NCI-H82 (cell line): ENCODE measurements around the gene CIAO3.
"Not testable (repeated sequence)": the region's sequence is repeated elsewhere in the genome, so short reads cannot be mapped to it uniquely, and the experiment has no call there.

Experiments
- DNase-seq: peaks from one replicate; lab custom pipeline; 2025; lab: John Stamatoyannopoulos, UW

Gene CIAO3

DNA sequence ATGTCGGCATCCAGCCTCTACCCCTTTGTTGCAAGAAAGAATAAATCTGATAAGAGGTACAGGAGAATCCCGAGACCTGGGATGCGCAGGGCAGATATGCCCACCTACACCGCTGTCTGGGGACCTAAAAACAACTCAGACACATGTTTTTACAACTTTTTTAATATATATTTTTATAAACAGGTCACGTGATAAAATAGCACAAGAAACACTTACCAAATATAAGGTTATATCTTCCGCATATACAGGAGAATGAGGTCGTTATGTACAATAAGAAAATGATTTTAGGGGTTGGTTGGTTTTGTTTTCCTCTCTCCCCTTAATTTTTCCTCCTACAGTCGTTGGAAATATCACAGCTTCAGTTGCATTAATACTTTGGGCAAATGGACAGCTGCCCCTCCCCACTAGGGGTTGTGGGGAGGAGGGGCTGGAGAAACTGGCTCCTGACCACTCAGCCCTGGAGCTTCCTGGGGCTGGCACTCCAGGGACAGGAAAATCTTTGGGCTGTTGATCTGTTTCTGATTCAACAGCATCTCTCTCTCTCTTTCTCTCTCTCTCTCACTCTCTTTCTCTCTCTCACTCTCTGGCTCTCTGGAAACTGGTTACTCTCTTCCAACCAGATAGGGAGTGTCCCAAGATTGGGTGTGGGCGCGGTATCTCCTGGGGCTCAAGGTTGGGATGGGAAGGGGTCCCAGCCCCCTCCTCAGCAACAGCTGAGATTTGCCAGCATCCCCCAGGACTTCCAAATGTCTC lies 48.3 kb downstream of the CIAO3 start:
- no peak for DNase-seq

DNA sequence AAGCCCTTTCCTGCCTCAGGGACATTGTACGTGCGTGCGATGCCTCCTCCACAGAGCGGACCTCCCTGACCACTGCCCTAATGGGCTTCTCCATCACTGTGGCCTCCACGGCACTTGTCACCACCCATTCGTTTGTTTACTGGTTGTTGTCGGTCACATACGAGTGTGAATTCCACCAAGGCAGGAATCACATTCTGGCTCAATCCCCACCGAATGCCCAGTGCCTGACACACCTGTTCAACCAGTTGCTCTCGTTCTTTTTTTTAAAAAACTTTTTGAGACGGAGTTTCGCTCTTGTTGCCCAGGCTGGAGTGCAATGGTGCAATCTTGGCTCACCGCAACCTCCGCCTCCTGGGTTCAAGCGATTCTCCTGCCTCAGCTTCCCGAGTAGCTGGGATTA lies 49.6 kb downstream of the CIAO3 start:
- not testable (repeated sequence) for DNase-seq

DNA sequence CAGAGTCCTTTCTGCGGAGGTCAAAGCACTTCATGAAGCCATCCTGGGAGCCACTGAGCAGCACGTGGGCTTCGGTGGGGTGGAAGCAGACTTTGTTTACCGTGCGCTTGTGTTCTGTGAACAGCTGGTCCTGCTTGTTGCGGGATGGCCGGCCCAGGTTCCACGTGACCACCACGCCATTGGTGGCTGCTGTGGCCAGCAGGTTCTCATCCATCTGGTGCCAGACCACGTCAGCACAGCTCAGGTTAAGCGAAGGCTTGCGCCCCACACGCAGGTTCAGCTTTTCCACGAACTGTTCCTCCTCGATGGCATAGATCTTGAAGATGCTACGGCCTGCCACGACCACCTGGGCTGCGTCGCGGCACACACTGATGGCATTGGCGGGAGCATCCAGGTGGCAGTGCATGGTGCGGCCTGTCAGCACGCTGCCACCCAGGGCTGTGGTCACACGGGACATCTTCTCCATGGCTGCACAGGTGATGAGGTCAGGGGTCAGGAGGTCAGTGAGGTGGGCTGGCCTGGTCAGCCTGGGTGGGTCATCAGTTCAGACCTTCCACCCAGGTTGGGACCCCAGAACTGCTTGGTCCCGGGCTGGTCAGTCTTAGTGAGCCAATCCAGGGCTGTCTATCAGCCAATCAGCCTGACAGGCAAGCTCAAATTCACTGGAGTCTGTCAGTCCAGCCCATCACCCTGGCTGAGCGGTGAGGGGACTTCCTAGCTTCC lies 51.5 kb downstream of the CIAO3 start:
- DNase-seq = no peak

DNA sequence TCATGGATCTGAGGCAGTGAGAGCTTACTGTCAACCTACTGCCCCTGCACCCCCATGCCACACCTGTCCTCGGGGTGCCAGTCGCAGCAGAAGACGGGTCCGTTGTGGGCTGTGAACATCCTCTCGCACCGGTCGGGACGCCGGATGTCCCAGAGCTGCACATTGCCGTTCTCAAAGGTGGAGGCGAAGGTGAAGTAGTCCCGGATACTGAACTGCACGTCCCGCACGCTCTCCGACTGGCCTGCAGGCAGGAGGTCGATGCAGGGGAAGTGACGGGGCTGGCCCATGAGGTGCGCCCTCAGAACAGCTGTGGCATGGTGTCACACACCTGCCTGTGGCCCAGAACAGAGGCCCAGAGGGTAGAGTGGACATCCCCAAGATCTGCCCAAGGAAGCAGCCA lies 53.3 kb downstream of the CIAO3 start:
- DNase-seq = no peak

DNA sequence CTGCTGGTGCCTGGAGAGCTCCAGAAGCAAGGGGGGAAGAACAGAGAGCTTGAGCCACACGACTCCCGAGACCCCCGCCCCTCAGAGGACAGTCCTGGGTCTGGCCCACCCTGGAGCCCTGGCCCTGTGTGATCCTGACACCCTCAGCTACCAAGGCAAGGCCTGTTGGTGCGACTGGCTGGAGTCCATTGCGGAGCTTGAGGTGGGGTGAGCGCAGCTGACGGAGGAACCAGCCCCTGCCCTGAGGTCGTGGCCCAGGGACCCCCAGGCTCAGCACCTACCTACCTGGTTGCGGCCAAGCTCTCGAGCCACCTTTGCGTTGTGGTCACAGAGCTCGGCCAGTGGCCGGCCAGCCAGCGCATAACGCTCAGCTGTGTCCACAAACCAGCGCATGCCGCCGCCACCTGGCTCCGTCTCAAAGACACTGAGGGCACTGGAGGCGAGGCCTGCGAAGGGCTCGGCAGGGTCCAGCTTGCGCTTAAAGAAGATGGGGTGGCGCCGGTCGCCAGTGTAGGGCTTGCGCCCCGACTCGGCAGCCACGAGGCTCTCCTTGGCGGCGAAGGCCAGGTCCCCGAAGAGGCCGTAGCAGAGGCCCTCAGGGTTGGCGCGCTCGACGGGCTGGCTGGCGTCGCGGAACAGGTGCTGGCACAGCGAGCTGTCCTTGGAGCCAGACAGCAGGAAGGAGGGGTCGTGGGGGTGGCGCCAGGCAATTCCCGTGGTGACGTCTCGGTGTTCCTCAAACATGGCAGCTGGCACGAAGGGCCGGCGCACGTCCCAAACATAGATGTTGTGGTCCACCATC lies 54.1 kb downstream of the CIAO3 start:
- DNase-seq = no peak

DNA sequence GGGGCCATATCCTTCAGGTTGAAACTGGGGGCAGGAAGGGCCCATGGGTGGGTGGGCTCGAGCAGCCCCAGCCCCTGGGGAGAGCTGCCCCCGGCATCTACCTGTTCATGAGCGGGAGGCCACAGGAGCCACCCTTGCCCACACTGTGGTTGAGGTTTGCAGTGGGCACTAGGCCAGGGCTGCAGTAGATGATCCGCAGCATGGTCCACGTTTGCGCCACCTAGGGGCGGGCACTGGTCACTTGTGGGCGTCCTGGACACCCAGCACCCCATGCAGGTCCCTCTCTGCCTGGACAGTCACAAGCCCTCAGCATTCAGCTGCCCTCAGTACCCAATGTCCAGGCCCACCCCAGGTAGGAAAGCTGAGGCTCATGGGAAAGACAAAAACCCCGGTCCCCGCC lies 54.8 kb downstream of the CIAO3 start:
- DNase-seq = peak; percentile 66

DNA sequence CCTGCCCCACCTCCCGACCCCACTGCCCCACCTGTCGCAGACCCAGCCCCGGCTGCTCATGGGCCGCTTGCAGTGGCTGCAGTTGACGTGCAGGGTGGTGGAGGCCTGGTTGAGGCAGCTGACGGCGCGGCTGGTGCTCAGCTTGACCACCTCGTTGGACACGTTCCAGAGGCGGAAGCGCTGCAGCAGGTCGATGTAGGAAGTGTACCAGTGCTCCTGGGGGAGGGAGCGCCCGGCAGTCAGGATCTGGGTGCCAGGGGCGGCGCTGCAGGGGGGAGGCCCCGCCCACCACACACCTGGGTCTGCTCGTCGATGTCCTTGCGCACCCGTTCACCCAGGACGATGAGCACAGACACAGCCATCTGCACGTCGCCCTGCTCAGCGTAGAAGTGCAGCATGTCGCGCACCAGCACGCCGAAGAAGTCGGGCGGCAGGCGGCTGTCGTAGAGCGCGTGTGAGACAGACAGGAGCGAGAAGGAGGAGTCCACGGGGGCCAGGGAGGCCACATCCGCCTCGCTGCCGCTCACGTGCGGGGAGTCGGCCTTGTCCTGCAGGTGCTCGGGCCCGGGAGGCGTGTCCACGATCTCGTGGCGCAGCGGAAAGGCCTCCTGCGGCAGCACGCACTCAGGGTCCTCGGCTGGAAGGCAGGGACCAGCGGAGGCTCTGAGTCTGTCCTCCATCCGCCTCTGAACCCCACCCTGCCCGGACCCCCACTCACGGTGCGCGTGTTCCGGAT lies 55.7 kb downstream of the CIAO3 start:
- DNase-seq = no peak

DNA sequence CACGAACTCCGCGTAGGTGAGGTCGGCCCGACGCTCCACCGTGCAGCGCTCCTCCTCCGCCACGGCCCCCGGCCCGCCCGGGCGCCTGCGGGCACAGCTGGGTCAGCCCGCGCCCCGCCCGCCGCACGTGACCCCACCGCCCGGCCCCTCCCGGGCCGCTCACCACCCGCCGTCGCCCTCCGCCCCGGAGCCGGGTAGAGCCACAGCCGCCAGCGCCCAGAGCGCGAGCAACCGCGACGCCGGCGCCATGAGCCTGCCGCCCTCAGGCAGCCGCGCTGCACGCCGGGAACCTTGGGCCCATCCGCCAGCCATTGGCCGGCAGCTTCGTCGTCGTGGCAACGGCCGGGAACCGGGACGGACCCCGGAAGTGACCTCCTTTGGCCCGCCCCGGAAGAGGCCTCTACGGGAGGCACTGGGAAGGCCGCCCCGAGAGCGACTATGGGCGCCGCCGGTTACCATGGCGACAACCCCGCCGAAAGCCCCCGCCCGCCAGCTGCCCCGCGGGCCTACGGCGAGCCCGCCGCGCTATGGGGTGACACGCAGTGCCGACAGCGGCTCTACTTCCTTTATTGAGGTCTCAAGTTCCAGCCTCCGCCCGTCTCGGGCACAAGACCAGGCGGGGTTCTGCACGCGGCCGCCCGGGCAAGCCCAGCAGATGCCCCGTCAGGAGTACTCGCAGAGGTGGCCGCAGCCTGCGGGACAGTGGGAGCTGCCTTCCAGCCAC lies 56.6 kb downstream of the CIAO3 start, which contains the start of gene JMJD8:
TSS of gene JMJD8 (minus strand) at position 264 of the 724 bp plus-strand sequence. CDS start at position 249, 15 bp downstream.
- DNase-seq = peak; percentile 98

DNA sequence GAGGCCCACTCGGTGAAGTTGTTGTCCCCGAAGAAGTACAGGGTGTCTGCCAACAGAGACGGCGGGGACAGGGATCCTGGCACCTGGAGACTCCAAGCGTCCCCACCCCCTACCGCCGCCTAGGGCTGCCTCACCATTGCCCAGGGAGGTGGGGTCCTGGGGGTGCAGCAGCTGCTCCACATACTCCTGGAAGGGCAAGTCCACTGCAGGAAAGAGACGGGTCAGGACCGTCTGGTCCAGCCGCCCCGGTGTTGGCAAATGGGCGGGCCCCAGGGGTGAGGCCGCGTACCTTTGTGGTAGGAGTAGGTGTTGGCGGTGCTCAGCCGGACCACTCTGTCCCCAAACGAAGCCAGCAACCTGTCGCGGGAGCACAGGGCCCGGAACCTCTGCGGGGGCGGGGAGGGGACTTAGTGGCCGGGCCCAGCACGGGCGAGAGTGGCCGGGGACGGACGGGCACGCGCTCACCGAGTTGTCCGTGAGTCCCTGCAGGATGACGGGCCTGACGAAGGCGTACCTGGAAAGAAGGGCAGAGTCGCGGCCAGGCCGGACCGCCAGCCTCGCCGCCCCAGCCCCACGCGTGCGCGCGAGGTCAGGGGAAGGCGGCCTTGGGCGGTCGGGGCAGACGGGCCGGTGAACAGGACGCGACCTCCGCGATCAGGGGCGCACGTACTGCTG lies 57.3 kb downstream of the CIAO3 start:
- peak; percentile 56 for DNase-seq

DNA sequence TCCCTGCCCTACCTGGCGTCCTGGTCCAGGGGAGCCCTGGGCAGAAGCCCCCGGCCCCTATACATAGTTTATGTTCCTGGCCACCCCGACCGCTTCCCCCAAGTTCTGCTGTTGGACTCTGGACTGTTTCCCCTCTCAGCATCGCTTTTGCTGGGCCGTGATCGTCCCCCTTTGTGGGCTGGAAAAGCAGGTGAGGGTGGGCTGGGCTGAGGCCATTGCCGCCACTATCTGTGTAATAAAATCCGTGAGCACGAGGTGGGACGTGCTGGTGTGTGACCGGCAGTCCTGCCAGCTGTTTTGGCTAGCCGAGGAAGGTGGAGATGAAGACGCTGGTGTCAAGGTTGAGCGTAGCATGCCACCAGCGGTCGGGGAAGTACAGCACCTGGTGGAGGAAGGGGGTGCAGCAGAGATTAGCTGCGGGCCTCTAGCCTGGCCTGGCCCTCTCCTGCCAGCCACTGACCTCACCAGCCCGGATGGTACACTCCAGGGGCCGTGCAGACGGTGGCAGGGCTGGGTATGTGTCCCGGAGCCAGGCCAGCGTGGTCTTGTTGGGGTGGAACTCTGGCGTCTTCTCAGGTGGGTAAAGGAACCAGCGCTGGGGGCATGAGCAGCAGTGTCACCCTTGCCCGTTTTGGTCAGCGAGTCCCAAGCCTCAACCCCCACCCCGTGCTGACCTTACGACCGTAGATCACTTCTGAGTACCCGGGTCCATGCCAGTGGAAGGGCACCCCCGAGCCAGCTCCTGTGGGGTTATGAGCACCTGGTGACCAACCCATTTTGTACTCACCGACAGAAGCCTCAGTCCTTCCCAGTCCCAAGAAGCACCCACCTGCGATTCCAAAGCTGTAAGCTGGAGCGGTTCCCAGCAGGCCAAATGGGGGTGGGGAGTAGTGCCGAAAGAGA lies 58.1 kb downstream of the CIAO3 start:
- DNase-seq = no peak

DNA sequence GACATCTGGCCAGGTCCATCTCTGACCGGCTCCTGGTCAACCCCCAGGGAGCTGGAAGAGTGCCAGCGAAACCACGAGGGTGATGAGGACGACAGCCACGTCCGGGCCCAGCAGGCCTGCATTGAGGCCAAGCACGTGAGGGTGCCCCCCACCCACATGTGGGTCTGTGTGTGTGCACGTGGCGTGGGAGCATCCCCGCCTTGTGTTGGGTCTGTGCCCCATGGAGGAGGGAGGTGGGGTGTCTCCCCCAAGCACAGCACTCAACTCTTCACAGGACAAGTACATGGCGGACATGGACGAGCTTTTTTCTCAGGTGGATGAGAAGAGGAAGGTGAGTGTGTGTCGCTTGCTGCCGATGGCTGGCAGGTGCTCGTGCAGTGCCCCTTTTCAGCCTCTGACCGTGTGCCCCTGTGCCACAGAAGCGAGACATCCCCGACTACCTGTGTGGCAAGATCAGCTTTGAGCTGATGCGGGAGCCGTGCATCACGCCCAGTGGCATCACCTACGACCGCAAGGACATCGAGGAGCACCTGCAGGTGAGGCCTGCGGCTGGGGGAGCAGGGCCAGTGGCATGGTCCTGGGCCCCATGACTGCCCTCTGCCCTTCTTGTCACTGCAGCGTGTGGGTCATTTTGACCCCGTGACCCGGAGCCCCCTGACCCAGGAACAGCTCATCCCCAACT lies 58.9 kb downstream of the CIAO3 start:
- no peak for DNase-seq

DNA sequence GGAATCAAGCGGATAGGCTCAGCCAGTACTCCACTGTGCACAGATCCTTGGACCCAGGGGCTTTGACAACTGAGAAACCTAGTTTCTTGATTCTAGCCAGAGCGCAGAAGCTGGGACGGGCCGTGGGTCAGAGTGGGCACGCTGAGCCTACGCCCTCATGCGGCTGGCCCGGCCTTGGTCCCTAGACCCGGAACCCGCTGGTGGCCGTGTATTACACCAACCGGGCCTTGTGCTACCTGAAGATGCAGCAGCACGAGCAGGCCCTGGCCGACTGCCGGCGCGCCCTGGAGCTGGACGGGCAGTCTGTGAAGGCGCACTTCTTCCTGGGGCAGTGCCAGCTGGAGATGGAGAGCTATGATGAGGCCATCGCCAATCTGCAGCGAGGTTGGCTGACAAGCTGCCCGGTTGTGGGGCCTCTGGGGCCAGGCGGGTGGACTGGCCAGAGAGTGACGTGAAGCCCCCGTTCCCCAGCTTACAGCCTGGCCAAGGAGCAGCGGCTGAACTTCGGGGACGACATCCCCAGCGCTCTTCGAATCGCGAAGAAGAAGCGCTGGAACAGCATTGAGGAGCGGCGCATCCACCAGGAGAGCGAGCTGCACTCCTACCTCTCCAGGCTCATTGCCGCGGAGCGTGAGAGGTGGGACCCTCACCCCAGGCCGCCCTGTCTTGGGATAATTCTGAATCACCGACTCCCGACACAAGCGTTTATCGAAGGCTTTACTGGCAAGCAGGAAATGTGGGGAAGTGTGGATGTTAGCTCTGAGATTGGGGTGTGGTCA lies 59.6 kb downstream of the CIAO3 start:
- peak; percentile 56 for DNase-seq

DNA sequence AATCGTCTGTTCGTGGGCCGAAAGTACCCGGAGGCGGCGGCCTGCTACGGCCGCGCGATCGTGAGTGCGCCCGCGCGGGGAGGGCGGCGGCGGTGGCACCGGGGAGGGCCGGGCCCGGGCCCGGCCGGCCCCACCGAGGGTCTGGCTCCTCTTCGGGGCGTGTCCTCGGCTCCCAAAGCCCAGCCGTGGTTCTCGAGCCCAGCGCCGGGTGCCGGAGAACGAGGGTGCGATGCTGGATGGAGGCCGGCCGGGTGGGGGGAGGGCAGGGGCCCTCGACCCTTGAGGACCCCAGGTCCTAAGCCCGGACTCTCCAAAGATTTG lies 60.2 kb downstream of the CIAO3 start:
- DNase-seq = no peak

DNA sequence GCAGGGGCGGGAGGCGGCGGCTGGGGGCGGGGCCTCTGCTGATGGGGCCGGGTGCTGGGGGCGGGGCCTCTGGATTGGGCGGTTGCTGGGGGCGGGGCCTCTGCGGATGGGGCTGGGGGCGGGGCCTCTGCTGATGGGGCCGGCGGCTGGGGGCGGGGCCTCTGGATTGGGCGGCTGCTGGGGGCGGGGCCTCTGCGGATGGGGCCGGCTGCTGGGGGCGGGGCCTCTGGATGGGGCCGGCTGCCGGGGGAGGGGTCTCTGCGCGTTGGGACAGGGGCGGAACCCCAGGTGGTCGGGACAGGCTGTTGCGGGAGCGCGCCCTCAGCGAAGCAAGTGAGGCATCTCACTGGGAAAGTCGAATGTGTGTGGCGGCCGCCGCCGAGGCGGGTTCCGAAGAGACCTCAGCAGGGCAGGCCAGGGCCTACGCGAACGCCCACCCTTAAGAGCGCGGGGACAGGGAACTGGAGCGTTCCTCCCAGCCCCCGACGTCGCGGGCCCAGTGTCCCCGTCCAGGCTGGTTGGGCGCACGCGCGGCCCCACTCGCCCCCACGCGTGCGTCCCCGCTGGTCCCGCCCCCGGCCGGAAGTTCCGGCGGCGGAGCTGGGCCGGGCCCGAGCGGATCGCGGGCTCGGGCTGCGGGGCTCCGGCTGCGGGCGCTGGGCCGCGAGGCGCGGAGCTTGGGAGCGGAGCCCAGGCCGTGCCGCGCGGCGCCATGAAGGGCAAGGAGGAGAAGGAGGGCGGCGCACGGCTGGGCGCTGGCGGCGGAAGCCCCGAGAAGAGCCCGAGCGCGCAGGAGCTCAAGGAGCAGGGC lies 60.8 kb downstream of the CIAO3 start, which contains the start of gene STUB1:
TSS of gene STUB1 (plus strand) at position 597 of the 811 bp plus-strand sequence. CDS start at position 713, 116 bp downstream.
- DNase-seq = peak; percentile 96
